ENCODE measurements around the gene HSP90B1. TPM values are rescaled to one million over a fixed set of nuclear protein-coding genes. Genes with fewer than 3 reads are reported as not detected.

HSP90B1 gene
- 100 to 1,000 TPM; 540 to 565 TPM for total RNA-seq

GRCh38 chr12:103930034-103930786 is at the start of gene HSP90B1:
Gene HSP90B1, plus strand, starts transcription at chr12:103930410. Its CDS starts 106 bp downstream, at chr12:103930516.
- Mint-ChIP-seq H3K9me3 (no peaks in the 10 kb centered on the region), H3K4me3 (peak within 1 kb of the TSS; percentile 90), H3K36me3 (peaks cover 58% of the 10 kb centered on the region), H3K27me3 (peaks cover 3% of the 10 kb centered on the region), H3K4me1 (peaks cover 47% of the 10 kb centered on the region), H3K27ac (peak within 1 kb of the TSS; percentile 100)
- peak; percentile 99 for DNase-seq

GRCh38 chr12:103881261-103881660 is 48.9 kb upstream of the HSP90B1 start:
- Mint-ChIP-seq H3K4me3 (no peak overlapping the region), H3K36me3 (no peaks in the 10 kb centered on the region), H3K9me3 (no peaks in the 10 kb centered on the region), H3K4me1 (peaks cover 37% of the 10 kb centered on the region), H3K27me3 (no peaks in the 10 kb centered on the region), H3K27ac (no peak overlapping the region)
- DNase-seq: no peak

- Mint-ChIP-seq H3K9me3 (no peaks in the 10 kb centered on the region), H3K36me3 (no peaks in the 10 kb centered on the region), H3K27me3 (no peaks in the 10 kb centered on the region), H3K27ac (no peak overlapping the region), H3K4me1 (peaks cover 35% of the 10 kb centered on the region), H3K4me3 (no peak overlapping the region)
- no peak for DNase-seq
Observed at GRCh38 chr12:103882861-103883596, 47.2 kb upstream of the HSP90B1 start.

GRCh38 chr12:103883908-103884307 is 46.3 kb upstream of the HSP90B1 start:
- Mint-ChIP-seq H3K4me3 (no peak overlapping the region), H3K27me3 (no peaks in the 10 kb centered on the region), H3K36me3 (no peaks in the 10 kb centered on the region), H3K4me1 (peaks cover 30% of the 10 kb centered on the region), H3K27ac (no peak overlapping the region), H3K9me3 (no peaks in the 10 kb centered on the region)
- no peak for DNase-seq

GRCh38 chr12:103884316-103884715 is 45.9 kb upstream of the HSP90B1 start:
- Mint-ChIP-seq H3K27me3 (no peaks in the 10 kb centered on the region), H3K36me3 (no peaks in the 10 kb centered on the region), H3K4me1 (peaks cover 26% of the 10 kb centered on the region), H3K27ac (no peak overlapping the region), H3K4me3 (no peak overlapping the region), H3K9me3 (no peaks in the 10 kb centered on the region)
- DNase-seq: no peak

GRCh38 chr12:103886195-103886797 is 43.9 kb upstream of the HSP90B1 start:
- no peaks in the 10 kb centered on the region for H3K9me3 Mint-ChIP-seq
- H3K27me3 Mint-ChIP-seq: no peaks in the 10 kb centered on the region
- H3K27ac Mint-ChIP-seq: no peak overlapping the region

GRCh38 chr12:103887738-103888137 is 42.5 kb upstream of the HSP90B1 start:
- Mint-ChIP-seq H3K27me3 (no peaks in the 10 kb centered on the region), H3K4me1 (peaks cover 15% of the 10 kb centered on the region), H3K9me3 (no peaks in the 10 kb centered on the region), H3K36me3 (no peaks in the 10 kb centered on the region), H3K27ac (no peak overlapping the region), H3K4me3 (no peak overlapping the region)
- no peak for DNase-seq

More at GRCh38 chr12:103886195-103886797, 43.9 kb upstream of the HSP90B1 start:
- H3K4me1 Mint-ChIP-seq: peaks cover 15% of the 10 kb centered on the region
- no peak overlapping the region for H3K4me3 Mint-ChIP-seq
- no peaks in the 10 kb centered on the region for H3K36me3 Mint-ChIP-seq
- no peak for DNase-seq

- Mint-ChIP-seq H3K36me3 (no peaks in the 10 kb centered on the region), H3K27me3 (no peaks in the 10 kb centered on the region), H3K4me1 (peaks cover 22% of the 10 kb centered on the region), H3K4me3 (no peak overlapping the region), H3K27ac (no peak overlapping the region), H3K9me3 (no peaks in the 10 kb centered on the region)
- no peak for DNase-seq
Observed at GRCh38 chr12:103897316-103897715, 32.9 kb upstream of the HSP90B1 start.

- no peaks in the 10 kb centered on the region for H3K27me3 Mint-ChIP-seq
- peak overlapping the region; percentile 82 for H3K27ac Mint-ChIP-seq
- peak; percentile 12 for DNase-seq
- H3K4me1 Mint-ChIP-seq: peaks cover 52% of the 10 kb centered on the region
- peaks cover under 1% of the 10 kb centered on the region for H3K36me3 Mint-ChIP-seq
- H3K9me3 Mint-ChIP-seq: peaks cover 9% of the 10 kb centered on the region
- peak overlapping the region; percentile 63 for H3K4me3 Mint-ChIP-seq
Observed at GRCh38 chr12:103901518-103902173, 28.6 kb upstream of the HSP90B1 start.

GRCh38 chr12:103903993-103904392 is 26.2 kb upstream of the HSP90B1 start:
- DNase-seq: no peak
- peaks cover 67% of the 10 kb centered on the region for H3K4me1 Mint-ChIP-seq
- H3K27me3 Mint-ChIP-seq: no peaks in the 10 kb centered on the region
- peaks cover 11% of the 10 kb centered on the region for H3K9me3 Mint-ChIP-seq
- H3K36me3 Mint-ChIP-seq: peaks cover 2% of the 10 kb centered on the region
- H3K27ac Mint-ChIP-seq: no peak overlapping the region
- H3K4me3 Mint-ChIP-seq: no peak overlapping the region

GRCh38 chr12:103905730-103906349 is 24.4 kb upstream of the HSP90B1 start:
- peaks cover 11% of the 10 kb centered on the region for H3K9me3 Mint-ChIP-seq
- no peak for DNase-seq
- peaks cover 64% of the 10 kb centered on the region for H3K4me1 Mint-ChIP-seq
- H3K4me3 Mint-ChIP-seq: peak overlapping the region; percentile 40
- H3K27ac Mint-ChIP-seq: peak overlapping the region; percentile 92
- H3K27me3 Mint-ChIP-seq: no peaks in the 10 kb centered on the region
- H3K36me3 Mint-ChIP-seq: peaks cover 2% of the 10 kb centered on the region

GRCh38 chr12:103908246-103908541 is 22.0 kb upstream of the HSP90B1 start:
- Mint-ChIP-seq H3K9me3 (peaks cover 11% of the 10 kb centered on the region), H3K4me1 (peaks cover 43% of the 10 kb centered on the region), H3K4me3 (no peak overlapping the region), H3K36me3 (peaks cover 2% of the 10 kb centered on the region), H3K27ac (no peak overlapping the region), H3K27me3 (no peaks in the 10 kb centered on the region)
- DNase-seq: no peak

GRCh38 chr12:103908877-103909276 is 21.3 kb upstream of the HSP90B1 start:
- H3K36me3 Mint-ChIP-seq: peaks cover 2% of the 10 kb centered on the region
- H3K27ac Mint-ChIP-seq: no peak overlapping the region
- DNase-seq: no peak
- peaks cover 11% of the 10 kb centered on the region for H3K9me3 Mint-ChIP-seq
- H3K4me3 Mint-ChIP-seq: no peak overlapping the region
- H3K27me3 Mint-ChIP-seq: no peaks in the 10 kb centered on the region
- H3K4me1 Mint-ChIP-seq: peaks cover 38% of the 10 kb centered on the region

GRCh38 chr12:103909811-103910210 is 20.4 kb upstream of the HSP90B1 start:
- no peak for DNase-seq
- peaks cover 11% of the 10 kb centered on the region for H3K9me3 Mint-ChIP-seq
- peaks cover 2% of the 10 kb centered on the region for H3K36me3 Mint-ChIP-seq
- no peak overlapping the region for H3K4me3 Mint-ChIP-seq
- H3K27ac Mint-ChIP-seq: no peak overlapping the region
- H3K27me3 Mint-ChIP-seq: no peaks in the 10 kb centered on the region
- peaks cover 30% of the 10 kb centered on the region for H3K4me1 Mint-ChIP-seq

GRCh38 chr12:103912069-103912468 is 18.1 kb upstream of the HSP90B1 start:
- Mint-ChIP-seq H3K4me3 (no peak overlapping the region), H3K27me3 (no peaks in the 10 kb centered on the region), H3K4me1 (peaks cover 19% of the 10 kb centered on the region), H3K27ac (no peak overlapping the region), H3K9me3 (no peaks in the 10 kb centered on the region), H3K36me3 (no peaks in the 10 kb centered on the region)
- DNase-seq: no peak
